ENCODE results near the gene GLUD2.

GLUD2 gene

DNA sequence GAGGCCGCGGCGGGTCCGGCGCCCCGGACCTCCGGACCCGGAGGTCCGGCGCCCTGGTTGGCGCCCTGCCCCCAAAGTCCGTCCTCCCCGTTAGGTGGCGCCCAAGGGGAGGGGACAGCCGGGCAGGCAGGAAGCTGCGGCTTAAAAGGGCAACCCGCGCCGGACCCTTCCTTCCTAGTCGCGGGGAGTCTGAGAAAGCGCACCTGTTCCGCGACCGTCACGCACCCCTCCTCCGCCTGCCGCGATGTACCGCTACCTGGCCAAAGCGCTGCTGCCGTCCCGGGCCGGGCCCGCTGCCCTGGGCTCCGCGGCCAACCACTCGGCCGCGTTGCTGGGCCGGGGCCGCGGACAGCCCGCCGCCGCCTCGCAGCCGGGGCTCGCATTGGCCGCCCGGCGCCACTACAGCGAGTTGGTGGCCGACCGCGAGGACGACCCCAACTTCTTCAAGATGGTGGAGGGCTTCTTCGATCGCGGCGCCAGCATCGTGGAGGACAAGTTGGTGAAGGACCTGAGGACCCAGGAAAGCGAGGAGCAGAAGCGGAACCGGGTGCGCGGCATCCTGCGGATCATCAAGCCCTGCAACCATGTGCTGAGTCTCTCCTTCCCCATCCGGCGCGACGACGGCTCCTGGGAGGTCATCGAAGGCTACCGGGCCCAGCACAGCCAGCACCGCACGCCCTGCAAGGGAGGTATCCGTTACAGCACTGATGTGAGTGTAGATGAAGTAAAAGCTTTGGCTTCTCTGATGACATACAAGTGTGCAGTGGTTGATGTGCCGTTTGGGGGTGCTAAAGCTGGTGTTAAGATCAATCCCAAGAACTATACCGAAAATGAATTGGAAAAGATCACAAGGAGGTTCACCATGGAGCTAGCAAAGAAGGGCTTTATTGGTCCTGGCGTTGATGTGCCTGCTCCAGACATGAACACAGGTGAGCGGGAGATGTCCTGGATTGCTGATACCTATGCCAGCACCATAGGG lies at the start of gene GLUD2:
Gene GLUD2, plus strand, starts transcription at position 170 of the 979 bp plus-strand sequence. Its CDS starts 75 bp downstream, at position 245.
- TF ChIP-seq RAD21 (IDR thresholded peaks at IDR 0.05; ENCODE audit: low read depth) = peak; percentile 26; the same call in 1 of the 2 replicates
- TF ChIP-seq, protein P1, sequence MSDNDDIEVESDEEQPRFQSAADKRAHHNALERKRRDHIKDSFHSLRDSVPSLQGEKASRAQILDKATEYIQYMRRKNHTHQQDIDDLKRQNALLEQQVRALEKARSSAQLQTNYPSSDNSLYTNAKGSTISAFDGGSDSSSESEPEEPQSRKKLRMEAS (IDR thresholded peaks at IDR 0.05) = peak; percentile 18; the same call in 1 of the 2 replicates

DNA sequence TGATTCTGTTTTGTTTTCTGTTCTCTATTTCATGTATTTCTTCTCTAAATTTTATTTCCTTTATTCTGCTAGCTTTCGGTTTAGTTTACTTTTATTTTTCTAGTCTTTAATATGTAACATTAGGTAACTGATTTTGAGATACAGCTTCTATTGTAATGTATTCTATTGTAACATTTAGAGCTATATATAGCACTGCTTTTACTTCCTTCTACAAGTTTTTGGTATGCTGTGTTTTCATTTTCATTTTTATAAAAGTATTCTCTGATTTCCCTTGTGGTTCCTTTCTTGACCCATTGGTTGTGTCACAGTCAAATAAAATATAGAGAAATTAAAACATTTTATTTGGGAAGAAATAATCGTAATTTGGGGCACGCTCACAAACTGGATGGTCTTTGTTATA lies 48.0 kb upstream of the GLUD2 start:
- TF ChIP-seq, protein P2, sequence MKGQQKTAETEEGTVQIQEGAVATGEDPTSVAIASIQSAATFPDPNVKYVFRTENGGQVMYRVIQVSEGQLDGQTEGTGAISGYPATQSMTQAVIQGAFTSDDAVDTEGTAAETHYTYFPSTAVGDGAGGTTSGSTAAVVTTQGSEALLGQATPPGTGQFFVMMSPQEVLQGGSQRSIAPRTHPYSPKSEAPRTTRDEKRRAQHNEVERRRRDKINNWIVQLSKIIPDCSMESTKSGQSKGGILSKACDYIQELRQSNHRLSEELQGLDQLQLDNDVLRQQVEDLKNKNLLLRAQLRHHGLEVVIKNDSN (IDR thresholded peaks at IDR 0.05) = no peak
- TF ChIP-seq EP300 (IDR thresholded peaks at IDR 0.05; ENCODE audit: borderline replicate concordance) (no peak), TCF12 (IDR thresholded peaks at IDR 0.05; ENCODE audit: low read depth) (no peak), YY1 (IDR thresholded peaks at IDR 0.05; ENCODE audit: low read depth) (no peak), FOXM1 (IDR thresholded peaks at IDR 0.05; ENCODE audit: borderline replicate concordance, low read depth) (no peak)
- TF ChIP-seq, protein P1 (IDR thresholded peaks at IDR 0.05) = no peak

DNA sequence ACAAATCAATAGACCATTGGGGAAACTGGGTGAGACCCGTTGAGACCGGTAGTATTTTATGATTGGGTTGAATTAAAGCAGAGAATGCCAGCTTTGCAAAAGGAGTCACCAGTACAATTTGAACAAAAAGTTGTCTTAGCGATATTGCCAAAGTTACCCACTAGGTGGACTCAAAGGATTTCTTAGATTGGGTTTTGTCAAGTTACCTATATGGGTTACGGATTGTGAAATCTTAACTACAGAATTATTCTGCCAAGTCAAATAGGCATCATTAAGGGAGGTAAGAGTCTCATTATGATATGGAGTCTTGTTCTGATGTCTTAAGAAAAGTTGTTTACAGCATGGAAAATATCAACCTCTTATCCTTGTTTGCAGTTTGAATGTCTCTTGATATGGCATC lies 46.8 kb upstream of the GLUD2 start:
- TF ChIP-seq NFIC (IDR thresholded peaks at IDR 0.05) (no peak), RAD21 (IDR thresholded peaks at IDR 0.05; ENCODE audit: low read depth) (peak; percentile 33)

DNA sequence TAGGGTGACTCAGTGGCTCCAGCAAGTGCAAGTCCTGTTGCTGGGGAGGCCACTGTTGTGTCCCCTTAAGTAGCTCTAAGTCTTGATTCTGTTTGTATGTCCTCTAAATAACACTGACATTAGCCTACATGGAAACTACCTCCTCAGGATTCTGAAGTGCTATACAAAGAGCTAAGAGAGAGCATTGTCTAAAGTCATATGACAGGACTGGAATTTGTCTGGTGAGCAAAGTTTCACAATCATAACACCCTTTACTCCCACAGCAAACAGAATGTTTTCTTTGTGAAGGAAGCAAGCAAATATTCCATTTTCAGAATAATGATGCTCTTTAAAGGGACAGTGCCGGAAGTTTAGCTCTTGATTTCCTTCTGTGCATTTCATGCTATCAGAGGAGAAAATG lies 38.5 kb upstream of the GLUD2 start:
- TF ChIP-seq, protein P3, sequence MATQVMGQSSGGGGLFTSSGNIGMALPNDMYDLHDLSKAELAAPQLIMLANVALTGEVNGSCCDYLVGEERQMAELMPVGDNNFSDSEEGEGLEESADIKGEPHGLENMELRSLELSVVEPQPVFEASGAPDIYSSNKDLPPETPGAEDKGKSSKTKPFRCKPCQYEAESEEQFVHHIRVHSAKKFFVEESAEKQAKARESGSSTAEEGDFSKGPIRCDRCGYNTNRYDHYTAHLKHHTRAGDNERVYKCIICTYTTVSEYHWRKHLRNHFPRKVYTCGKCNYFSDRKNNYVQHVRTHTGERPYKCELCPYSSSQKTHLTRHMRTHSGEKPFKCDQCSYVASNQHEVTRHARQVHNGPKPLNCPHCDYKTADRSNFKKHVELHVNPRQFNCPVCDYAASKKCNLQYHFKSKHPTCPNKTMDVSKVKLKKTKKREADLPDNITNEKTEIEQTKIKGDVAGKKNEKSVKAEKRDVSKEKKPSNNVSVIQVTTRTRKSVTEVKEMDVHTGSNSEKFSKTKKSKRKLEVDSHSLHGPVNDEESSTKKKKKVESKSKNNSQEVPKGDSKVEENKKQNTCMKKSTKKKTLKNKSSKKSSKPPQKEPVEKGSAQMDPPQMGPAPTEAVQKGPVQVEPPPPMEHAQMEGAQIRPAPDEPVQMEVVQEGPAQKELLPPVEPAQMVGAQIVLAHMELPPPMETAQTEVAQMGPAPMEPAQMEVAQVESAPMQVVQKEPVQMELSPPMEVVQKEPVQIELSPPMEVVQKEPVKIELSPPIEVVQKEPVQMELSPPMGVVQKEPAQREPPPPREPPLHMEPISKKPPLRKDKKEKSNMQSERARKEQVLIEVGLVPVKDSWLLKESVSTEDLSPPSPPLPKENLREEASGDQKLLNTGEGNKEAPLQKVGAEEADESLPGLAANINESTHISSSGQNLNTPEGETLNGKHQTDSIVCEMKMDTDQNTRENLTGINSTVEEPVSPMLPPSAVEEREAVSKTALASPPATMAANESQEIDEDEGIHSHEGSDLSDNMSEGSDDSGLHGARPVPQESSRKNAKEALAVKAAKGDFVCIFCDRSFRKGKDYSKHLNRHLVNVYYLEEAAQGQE (IDR thresholded peaks at IDR 0.05; ENCODE audit: low read depth) = no peak
- TF ChIP-seq TAF1 (IDR thresholded peaks at IDR 0.05; ENCODE audit: low read depth) = no peak
- no peak for TF ChIP-seq YY1 (IDR thresholded peaks at IDR 0.05; ENCODE audit: low read depth)
- no peak for TF ChIP-seq ZBTB7A (IDR thresholded peaks at IDR 0.05; ENCODE audit: low read depth)
- TF ChIP-seq EP300 (IDR thresholded peaks at IDR 0.05; ENCODE audit: borderline replicate concordance) = no peak
- no peak for TF ChIP-seq TCF12 (IDR thresholded peaks at IDR 0.05; ENCODE audit: low read depth)
- no peak for TF ChIP-seq RAD21 (IDR thresholded peaks at IDR 0.05; ENCODE audit: low read depth)
- no peak for TF ChIP-seq NFIC (IDR thresholded peaks at IDR 0.05)
- TF ChIP-seq, protein P1 (IDR thresholded peaks at IDR 0.05) = no peak
- TF ChIP-seq FOXM1 (IDR thresholded peaks at IDR 0.05; ENCODE audit: borderline replicate concordance, low read depth) = no peak
- no peak for TF ChIP-seq EGR1 (IDR thresholded peaks at IDR 0.05)
- no peak for TF ChIP-seq CREB1 (IDR thresholded peaks at IDR 0.05; ENCODE audit: low read depth)
- no peak for TF ChIP-seq TEAD4 (IDR thresholded peaks at IDR 0.05)

DNA sequence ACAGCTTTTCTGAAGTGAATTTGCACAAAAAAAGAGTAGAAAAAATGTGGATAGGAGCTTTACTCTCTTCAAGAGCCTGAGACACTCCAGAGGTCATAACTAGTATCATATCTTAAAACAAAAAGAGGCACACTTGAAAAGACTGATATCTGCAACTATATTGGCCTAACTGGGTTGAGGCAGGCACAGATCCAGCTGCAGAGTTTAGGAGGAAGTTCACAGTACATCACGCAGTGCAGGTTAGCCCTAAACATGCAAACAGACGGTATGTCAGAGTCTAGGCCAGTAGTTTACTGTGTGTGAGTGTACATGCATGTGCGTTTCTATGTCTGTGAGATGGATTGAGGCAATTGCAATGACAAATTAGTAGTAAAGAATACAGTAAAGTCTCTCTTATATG lies 37.6 kb upstream of the GLUD2 start:
- TF ChIP-seq EP300 (IDR thresholded peaks at IDR 0.05; ENCODE audit: borderline replicate concordance) = no peak
- TF ChIP-seq, protein P3 (IDR thresholded peaks at IDR 0.05; ENCODE audit: low read depth) = no peak
- no peak for TF ChIP-seq YY1 (IDR thresholded peaks at IDR 0.05; ENCODE audit: low read depth)
- no peak for TF ChIP-seq EGR1 (IDR thresholded peaks at IDR 0.05)
- TF ChIP-seq RAD21 (IDR thresholded peaks at IDR 0.05; ENCODE audit: low read depth) = no peak
- no peak for TF ChIP-seq FOXM1 (IDR thresholded peaks at IDR 0.05; ENCODE audit: borderline replicate concordance, low read depth)
- TF ChIP-seq NFIC (IDR thresholded peaks at IDR 0.05) = no peak
- TF ChIP-seq, protein P1 (IDR thresholded peaks at IDR 0.05) = no peak
- TF ChIP-seq CEBPB (IDR thresholded peaks at IDR 0.05) = no peak
- no peak for TF ChIP-seq ZBTB7A (IDR thresholded peaks at IDR 0.05; ENCODE audit: low read depth)
- TF ChIP-seq CREB1 (IDR thresholded peaks at IDR 0.05; ENCODE audit: low read depth) = no peak
- TF ChIP-seq, protein P2 (IDR thresholded peaks at IDR 0.05) = no peak
- TF ChIP-seq TEAD4 (IDR thresholded peaks at IDR 0.05) = no peak
- no peak for TF ChIP-seq TCF12 (IDR thresholded peaks at IDR 0.05; ENCODE audit: low read depth)
